Hippocampal formation (tissue), 2 donors: Measurements from ENCODE around the gene AUP1.

Experiments used
- DNase-seq, 2 donors: peaks; one replicate each; lab custom pipeline; 2025; lab: John Stamatoyannopoulos, UW

AUP1 gene

DNA sequence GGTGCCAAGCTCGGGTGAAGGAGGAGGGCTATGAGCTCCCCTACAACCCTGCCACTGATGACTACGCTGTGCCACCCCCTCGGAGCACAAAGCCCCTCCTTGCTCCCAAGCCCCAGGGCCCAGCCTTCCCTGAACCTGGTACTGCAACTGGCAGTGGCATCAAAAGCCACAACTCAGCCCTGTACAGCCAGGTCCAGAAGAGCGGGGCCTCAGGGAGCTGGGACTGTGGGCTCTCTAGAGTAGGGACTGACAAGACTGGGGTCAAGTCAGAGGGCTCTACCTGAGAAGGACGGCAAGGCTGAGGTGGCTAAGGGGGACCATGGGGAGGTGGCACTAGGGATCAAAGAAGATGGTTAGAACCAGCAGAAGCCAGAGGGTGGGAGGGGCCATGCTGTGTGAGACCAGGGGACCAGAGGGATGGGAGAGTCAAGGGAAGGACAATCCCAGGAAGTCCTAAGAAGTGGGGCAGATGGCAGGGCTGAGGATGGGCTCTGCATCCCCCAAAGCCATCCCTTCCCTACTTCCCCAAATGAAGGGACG lies 27.4 kb upstream of the AUP1 start:
- DNase-seq: no peak

DNA sequence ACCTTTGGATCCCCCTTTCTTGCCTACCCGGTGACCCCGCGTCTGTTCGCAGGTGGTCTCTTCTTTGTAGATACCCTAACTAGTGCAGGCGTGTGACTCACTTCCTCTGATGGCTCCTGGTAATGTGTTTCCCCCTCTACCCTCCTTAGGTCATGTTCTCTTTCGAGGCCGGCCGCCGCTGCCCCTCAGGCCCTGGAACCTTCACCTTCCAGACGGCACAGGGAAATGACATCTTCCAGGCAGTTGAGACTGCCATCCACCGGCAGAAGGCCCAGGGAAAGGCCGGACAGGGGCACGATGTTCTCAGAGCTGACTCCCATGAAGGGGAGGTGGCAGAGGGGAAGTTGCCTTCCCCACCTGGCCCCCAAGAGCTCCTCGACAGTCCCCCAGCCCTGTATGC lies 26.7 kb upstream of the AUP1 start:
- no peak for DNase-seq

DNA sequence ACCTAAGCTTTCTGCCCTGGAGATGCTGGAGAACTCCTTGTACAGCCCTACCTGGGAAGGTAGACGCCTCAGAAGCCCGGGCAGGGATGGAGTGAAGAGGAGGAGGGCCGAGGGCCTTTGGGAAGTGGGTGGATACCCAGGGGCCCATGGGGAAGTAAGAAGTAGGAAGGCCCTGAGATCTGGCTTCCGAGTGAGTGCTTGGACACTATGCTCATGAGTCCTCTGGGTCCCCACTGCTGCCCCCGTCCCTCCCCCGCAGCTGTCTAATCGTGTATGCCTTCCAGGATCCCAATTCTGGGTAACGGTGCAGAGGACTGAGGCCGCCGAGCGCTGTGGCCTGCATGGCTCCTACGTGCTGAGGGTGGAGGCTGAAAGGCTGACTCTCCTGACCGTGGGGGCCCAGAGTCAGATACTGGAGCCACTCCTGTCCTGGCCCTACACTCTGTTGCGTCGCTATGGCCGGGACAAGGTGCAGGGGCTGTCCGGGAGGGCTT lies 26.2 kb upstream of the AUP1 start:
- no peak for DNase-seq

DNA sequence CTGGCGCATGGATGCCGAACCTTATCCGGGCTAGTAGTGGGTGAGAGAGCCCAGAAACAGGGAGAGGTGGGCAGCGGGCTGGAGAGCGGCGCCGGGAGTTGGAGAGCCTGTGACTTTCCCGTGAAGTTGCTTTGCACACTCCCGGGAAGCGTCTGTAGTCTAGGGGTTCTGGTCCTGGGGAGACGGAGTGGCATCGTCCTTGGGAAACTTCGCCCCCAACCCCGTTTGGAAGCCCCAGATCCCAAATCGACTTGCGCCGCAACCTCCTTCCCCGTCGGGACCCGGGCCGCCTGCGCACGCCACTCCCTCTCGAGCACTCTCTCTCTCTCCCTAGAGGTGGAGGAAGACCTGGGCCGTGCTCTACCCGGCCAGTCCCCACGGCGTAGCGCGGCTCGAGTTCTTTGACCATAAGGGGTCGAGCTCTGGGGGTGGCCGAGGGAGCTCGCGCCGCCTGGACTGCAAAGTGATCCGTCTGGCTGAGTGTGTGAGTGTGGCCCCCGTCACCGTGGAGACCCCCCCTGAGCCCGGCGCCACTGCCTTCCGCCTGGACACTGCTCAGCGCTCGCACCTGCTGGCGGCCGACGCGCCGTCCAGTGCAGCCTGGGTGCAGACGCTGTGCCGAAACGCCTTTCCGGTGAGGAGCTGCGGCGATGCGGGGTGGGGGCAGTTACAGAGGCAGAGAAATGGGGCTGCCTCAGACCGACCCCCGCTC lies 25.5 kb upstream of the AUP1 start:
- DNase-seq: no peak

DNA sequence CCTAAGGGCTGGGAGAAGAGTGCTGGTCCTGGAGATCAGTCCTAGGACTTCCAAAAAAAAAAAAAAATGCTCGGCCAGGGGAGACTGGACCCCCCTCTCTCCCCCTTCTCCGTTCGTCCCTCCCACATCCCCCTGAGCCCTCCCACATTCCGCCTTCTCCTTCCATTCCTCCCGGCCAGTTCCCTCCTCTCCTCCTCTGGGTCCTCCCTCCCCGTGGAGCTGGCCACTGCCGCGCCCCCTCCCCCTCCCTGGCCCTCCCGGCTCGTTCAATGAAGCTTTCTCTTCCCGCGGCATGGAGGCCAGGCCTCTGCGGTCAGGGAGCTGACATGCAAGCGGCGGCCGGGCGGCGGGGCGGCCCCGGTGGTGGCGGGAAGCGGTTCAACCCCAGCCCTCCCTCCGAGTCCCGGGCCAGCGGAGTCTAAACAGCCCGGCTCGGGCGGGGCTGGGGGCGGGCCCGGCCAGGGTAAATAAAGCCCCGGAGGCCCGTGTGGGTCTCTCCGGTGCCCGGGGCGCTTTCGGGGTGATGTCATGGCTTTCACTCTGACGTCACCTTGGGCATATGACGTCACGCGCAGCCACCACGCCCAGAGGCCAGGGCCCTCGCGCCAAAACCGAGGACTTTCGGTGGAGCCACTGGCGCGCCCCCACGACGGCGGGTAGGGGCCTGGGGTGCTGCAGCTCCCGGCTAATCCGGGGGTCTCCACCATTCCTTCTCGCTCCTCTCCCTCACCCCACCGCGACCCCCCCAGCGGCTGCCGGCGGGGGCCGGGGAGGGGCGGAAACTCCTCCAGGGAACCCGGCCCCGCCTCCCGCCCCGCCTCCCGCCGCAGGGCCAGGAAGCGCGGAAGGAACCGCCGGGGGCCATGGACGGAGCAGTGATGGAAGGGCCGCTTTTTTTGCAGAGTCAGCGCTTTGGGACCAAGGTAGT lies 24.6 kb upstream of the AUP1 start, which contains the start of the genes DOK1 and LOXL3:
TSS of gene DOK1 (plus strand) at position 829 of the 928 bp plus-strand sequence. CDS start at position 864, 35 bp downstream.
TSS of gene LOXL3 (minus strand) at position 51 of the 928 bp plus-strand sequence. CDS start 1,308 bp downstream, outside the sequence.
- DNase-seq: peak; percentile 46 to 69

DNA sequence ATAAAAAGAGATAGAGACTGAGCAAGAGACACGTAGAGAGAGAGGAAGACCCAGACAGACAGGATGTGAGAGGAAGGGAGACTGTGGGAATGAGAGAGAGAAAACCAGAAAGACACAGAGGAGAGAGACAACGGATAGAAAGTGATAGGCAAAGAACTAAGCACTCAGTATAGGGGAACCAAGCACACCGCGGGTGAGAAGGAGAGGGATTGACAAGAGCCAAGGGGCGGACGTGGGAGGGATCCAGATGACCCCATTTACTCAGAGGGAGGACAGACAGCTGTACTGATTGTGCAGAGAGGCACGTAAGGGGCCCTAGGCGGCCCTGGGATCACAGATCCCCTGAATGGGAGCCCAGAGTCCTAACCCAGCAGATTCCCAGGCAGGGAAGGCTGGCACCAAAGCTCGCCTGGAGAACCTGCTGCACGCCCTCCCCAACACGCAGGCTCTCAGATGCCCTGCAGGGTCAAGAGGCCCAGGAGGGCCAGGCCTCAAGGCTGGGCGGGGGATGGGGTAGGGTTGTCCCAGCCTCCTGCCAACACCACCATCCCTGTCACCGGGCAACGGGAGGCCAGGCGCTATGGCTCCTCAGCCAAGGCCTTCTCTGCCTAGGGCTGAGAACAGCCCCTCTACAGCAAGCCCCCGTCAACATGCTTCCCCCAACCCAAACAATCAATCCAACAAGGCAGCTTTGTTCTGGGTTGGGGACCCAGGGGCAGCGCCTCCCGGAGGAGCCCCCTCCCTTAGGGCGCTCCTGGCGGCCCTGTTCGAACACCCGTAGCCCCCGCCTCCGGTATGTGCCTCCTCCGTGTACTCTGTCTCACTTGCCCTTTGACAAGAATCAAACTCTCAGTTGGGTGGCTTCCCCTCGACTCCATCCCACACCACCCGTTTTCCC lies 23.7 kb upstream of the AUP1 start:
- no peak for DNase-seq

DNA sequence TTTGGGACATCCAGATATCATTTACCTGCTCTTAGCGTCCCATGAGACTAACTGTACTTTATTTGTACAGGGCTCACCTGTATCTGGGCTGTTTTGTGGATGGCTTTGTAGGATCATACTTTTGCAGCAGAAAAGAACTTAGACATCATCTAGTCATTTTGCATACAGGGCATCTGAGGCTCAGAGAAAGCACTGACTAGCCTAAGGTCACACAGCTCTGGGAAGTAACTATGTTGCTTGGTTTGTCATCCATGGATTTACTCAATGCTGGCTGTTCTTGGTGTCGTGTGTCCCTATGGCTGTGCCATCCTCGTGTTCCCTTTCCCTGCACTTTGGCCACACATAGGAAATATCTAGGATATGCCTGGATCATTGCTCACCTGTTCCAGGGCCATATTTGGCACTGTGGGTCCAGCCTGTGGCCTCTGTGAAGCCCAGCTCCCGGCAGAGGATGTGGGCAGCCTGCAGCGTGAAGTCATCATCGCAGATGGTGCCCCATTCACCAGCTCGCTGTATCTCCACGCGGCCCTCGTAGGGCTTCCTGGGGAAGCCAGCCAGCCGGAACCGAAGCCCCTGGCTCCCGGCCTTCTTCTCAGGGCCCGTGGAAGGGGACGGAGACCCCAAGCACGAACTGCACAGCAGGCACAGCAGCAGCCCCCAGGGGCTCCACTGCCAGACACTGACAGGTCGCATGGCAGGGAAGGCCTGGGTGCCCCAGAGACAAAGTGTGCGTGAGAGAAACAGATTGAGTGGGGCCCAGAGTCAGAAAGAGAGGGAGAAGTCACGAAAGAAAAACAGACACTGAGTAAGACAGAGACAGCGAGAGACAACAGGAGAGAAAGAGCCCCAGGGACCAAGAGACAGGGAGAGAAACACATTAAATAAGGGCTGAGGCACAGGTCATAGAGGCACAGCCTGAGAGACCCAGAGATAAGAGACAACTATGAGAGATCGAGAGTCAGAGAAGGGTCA lies 22.7 kb upstream of the AUP1 start:
- DNase-seq: no peak

DNA sequence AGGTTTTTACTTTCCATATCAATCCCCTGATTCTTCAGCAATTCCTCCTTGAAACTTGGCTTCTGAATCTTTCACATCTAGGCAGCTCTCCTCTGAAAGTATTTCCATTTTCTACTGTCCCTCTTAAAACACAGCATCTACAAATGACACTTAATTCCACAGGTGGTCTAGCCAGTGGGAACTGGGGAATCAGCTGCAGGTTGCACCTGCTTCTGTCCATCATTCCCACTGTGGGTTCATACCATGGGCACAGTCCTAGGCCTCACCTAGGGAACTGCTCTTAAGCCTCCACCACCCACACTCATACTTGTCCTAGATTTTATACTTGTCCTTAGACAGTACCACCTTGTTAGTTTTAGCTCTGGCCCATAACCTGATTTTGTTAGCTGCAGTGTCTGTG lies 22.0 kb upstream of the AUP1 start:
- no peak for DNase-seq

DNA sequence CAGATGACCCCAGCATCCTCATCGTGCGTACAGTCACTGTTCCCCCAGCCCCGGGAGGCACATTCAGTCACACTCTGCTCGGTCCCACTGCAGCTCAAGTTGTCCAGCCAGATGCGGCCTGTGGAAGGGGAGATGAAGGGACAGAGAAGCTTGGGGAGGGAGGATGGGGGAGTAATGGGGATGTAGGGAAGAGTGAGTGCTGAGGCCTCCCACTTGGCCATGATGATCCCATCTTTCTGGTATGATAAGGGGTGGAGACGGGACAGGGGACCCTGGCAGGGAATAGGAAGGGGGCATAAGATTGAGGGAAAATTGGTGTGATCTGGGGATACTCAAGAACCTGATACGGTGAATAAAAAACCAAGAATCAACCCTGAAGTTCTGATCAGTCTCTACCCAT lies 20.7 kb upstream of the AUP1 start:
- DNase-seq: no peak

DNA sequence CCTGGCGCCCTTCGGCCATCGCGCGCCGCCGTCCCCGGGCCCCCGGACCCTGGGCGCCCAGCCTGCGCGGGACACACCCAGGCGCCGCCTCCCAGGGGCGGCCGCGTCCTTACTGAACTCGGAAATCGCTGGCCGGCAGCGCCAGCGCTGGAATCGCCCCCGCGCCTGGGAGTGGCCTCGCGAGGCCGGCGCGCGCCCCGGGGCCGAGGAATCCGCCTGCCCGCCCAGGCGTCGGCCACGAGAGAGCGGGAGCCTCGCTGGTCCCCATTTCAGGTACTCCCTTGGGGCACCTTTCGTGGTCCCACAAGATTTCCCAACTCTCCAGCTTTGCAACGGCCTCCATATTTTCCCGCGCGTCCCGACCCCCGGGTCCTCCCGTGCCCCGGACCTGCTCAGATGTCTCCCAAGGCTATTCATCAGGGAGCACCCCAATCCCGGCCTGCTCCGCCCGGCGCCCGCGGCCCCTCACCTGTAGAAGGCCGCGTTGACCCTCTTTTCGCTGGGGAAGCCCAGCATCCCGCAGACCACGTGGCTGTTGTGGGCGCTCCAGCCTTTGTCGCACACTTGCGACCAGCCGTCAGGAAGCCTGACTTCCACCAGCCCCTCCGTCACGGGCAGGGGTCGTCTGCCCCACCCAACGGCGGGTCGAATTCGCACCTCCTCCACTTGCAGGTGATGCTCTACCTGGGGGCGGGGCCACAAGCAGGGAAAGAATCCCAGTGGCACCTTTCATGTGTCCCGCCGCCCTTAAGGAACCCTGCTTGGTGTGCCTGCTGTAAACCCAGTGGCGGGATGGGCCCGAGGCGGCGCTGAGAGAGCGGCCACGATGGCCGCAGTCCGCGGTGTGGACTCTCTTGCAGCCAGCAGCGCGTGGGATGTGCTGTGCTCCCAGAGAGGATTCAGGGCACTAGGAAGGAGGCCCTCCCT lies 19.7 kb upstream of the AUP1 start:
- no peak for DNase-seq

DNA sequence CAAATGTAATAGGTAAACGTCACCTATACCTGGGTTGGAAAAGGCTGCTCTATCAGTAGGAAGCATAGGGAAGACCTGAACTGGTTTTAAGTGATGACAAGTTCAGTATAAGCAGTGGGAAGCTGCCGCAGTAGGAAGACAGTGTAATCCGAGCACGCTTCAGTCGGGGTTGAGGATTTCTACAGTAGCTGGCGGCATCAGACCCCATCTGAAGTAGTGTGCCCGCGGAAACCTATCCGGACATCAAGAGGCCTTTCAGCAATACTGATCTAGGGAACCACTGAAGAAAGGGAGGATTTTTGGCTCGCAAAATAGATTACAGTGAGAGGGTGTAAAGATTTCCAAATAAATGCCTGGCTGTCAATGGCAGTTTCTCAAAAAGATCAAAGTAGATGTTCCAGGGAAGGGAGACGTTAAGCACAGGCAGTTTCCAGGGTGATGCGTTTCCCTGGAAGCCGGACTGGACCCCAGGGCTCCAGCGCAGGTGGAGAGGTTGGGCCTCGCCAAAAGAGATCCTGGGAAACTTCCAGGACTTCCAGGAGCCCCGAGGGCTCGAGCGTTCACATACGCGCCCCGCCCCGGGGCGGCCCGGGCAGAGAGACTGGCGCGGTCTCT lies 18.9 kb upstream of the AUP1 start:
- DNase-seq: no peak

DNA sequence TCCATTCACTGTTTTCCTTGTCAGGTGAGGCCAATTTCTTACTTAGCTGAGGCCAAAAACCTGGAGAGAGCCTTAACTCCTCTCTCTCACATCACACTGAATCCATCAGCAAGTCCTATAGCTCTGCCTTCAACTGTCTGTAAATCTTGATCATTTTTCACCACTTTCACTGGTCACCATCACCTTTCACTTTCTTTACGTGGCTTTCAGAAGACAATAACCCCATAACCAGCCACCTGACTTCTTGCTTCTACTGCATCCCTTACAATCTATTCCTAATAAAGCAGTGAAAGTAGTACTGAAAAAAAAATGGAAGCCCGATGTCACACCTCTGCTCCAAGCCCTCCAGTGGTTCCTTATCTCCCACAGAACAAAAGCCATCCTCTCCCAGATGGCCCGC lies 16.5 kb upstream of the AUP1 start:
- no peak for DNase-seq

DNA sequence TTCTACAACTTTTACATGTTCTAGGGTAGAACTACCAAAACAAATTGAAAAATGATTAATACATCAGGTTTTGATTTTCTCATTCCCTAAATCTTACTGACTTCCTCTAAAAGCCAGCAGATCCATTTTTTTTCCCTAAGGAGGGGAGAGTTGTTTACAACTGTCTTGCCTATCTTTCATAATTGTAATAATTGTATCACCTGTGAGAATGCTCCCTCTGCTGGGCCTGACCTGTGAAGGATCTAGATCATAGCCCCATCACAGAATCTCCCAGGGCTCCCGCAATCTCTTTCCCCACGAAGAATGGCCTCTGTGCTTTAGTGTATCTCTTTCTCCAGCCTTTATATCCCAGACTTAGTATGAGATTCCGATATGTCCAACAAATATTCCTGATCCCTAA lies 15.1 kb upstream of the AUP1 start:
- no peak for DNase-seq

DNA sequence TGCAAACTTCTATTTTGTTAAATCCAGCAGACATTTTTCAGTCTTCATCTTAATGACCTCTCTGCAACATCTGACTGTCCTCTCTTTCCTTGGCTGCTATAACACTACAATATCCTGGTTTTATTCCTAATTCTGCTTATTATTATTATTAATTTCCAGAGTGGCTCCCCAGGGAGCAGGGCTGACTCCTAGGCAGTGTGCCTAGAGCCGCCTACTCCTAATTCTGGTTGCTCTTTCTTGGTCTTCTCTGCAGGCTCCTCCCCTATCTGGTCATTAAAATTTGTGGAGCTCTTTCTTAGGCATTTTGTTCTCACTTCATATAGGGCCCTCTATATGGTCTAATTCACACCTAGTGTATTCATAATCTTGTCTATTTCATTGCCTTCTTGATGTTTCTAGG lies 13.5 kb upstream of the AUP1 start:
- DNase-seq: no peak

DNA sequence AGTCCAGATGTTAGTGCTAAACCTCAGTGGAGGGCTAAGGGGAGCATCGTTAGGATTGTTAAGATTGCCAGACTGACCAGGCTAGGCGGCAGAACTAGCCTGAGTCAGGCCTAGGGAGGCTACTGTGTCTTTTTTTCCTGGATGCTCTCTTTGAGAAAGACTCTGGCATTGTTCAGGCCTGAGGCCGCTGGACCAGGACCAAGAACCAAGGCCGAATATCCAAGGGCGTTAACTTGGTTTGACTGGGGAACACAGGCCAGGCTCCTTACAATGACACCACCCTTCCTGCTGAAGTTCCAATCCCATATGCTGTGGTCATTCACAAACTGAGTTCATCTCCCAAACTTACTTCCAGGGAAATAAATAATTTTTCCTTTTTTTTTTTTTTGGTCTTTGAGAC lies 10.8 kb upstream of the AUP1 start:
- no peak for DNase-seq

DNA sequence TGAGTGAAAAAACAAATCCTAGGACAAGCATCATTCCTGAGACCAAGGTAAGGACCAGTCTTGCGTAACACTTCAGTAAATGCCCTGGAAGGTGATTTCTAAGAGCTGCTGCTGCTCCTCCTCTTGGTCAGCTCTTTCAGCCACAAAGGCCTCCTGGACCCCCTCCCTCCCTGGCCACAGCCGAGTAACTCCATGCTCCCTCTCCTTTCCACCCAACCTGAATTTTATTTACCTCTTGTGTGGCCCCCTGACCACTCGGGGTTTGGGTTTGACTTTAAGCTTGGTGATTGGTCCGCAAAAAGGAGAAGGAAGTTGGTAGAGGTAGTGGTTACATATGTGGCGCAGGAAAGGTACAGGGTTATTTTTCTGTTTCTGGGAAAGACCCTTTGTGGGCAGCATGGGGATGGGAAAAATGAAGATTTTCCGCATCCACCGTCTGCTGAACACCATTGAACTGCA lies 9.4 kb upstream of the AUP1 start:
- no peak for DNase-seq

DNA sequence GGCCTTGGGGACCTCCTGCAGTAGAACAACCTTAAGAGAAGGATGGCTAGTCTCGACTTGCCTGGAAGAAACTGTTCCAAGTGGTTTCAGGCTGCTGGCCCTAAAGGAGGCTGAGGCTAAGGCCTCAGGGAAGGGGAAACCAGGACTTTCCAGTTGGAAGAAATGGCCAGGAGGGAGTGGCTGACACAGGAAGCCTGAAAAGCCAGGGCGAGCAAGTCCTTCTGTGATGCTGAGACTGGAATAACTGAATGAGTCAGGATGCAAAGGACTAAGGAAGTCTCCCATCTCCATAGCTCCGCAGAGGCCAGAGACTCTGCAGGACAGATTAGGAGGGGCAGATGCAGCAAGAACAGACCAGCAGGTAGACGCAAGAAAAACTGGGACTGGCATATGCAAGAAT lies 7.6 kb upstream of the AUP1 start:
- DNase-seq: no peak

DNA sequence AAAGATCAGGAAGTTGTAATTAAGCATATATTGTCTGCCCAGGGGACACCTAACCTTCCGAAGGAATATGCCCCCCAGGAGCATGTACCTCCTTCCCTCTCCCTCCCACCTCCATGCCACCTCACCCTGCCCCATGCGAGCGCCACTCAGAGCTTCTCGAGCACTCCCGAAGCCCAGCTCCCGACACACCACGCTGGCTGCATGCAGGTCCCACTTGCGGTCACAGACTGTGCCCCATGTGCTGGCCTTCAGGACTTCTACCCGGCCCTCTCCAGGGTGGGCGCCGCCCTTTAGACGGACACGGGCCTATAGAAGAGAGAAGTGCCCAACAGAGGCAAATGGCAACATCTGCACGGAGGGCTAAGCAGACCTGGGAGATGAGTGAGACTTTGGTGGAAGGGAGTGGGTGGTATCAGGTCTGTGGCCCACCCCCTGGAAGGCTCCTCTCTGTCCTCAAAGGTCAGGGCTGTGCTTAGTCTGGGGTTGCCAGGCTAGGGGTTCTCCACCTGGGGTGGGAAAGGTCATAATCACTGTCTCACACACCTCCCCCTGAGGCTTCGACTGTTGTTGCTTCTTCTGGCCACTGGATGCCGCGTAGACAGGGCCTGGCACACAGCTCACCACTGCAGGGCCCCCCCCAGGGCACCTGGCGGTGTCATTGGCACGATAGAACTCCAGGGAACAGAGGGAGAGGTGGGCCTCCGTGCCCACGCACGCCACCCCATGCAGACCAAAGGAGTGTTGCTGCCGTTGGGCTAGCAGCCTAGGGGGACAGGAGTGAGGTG lies 6.9 kb upstream of the AUP1 start:
- no peak for DNase-seq
